Ishikawa (cell line): Measurements from ENCODE around the gene ATXN1.

Experiments
- CEBPB ChIP-seq: IDR thresholded peaks from 2 replicates; pipeline ENCODE4 v1.6.1; 2012
- CREB1 ChIP-seq: IDR thresholded peaks from 2 replicates; pipeline ENCODE4 v1.6.1; 2012; ENCODE audit warnings: low read depth
- EGR1 ChIP-seq: IDR thresholded peaks from 2 replicates; pipeline ENCODE4 v1.6.1; 2012
- EP300 ChIP-seq: IDR thresholded peaks from 2 replicates; pipeline ENCODE4 v1.6.1; 2012; ENCODE audit warnings: borderline replicate concordance
- FOXM1 ChIP-seq: IDR thresholded peaks from 2 replicates; pipeline ENCODE4 v1.6.1; 2012; ENCODE audit warnings: low read depth, borderline replicate concordance
- NFIC ChIP-seq: IDR thresholded peaks from 2 replicates; pipeline ENCODE4 v1.6.1; 2012
- RAD21 ChIP-seq: IDR thresholded peaks from 2 replicates; pipeline ENCODE4 v1.6.1; 2012; ENCODE audit warnings: low read depth
- TAF1 ChIP-seq: IDR thresholded peaks from 2 replicates; pipeline ENCODE4 v1.6.1; 2012; ENCODE audit warnings: low read depth, mild to moderate bottlenecking
- TCF12 ChIP-seq: IDR thresholded peaks from 2 replicates; pipeline ENCODE4 v1.6.1; 2012; ENCODE audit warnings: low read depth
- TEAD4 ChIP-seq: IDR thresholded peaks from 2 replicates; pipeline ENCODE4 v1.6.1; 2012
- YY1 ChIP-seq: IDR thresholded peaks from 2 replicates; pipeline ENCODE4 v1.6.1; 2012; ENCODE audit warnings: low read depth
- ZBTB7A ChIP-seq: IDR thresholded peaks from 2 replicates; pipeline ENCODE4 v1.6.1; 2012; ENCODE audit warnings: low read depth
- TF ChIP-seq, protein P1 (sequence below): IDR thresholded peaks from 2 replicates; pipeline ENCODE4 v1.6.1; 2012
- TF ChIP-seq, protein P2 (sequence below): IDR thresholded peaks from 2 replicates; pipeline ENCODE4 v1.6.1; 2012; ENCODE audit warnings: low read depth, mild to moderate bottlenecking
- TF ChIP-seq, protein P3 (sequence below): IDR thresholded peaks from 2 replicates; pipeline ENCODE4 v1.6.1; 2012

Gene ATXN1

DNA sequence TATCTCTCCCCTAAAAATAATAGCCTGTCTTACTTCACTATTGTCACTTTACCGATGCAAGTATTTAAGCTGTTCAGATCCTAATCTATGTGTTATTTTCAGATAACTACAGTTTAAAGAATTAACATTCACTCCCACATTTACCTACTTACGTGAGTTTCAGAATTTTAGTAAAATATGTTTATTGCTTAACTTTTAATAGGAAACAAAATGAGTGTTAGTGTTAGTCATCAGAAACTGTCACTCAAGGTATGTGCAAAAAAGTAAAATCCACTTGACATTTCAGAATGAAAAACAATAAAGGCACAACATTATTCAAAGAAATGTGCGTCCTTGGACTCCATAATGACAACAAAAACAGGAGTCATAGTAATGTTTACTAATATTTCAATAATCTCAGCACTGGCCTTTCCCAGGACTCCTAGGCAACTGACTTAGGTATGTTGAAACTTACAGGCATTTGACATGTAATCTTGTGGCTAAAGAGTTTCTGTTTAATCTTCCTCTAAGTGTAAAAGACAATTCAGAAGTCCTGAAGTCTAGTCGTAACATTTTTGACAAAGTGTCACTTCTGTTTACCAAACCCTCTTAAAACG is 4.5 kb downstream of the ATXN1 start:
- TF ChIP-seq TAF1 = no peak
- TF ChIP-seq YY1 = no peak
- TF ChIP-seq EGR1 = no peak
- no peak for TF ChIP-seq TCF12
- TF ChIP-seq, protein P1, sequence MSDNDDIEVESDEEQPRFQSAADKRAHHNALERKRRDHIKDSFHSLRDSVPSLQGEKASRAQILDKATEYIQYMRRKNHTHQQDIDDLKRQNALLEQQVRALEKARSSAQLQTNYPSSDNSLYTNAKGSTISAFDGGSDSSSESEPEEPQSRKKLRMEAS = no peak
- TF ChIP-seq ZBTB7A = no peak
- TF ChIP-seq CREB1 = no peak

DNA sequence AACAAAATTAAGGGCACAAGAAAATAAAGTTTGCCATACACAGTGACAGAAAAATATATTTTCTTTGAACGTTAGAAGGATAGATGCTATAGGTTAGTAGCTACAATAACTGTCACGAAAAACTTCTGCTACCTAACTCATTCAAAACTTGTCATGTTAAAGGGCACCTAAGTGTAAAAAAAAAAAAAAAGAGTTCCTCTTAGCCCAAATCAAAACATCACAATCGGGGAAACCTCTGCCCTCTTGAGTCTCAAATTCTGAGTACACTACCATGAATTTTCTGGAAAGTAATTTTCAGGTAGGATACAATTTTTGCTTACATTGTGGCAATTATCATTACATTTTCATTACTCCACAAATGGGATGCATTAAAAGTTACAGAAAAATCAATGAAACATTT is 5.7 kb downstream of the ATXN1 start:
- no peak for TF ChIP-seq TAF1

DNA sequence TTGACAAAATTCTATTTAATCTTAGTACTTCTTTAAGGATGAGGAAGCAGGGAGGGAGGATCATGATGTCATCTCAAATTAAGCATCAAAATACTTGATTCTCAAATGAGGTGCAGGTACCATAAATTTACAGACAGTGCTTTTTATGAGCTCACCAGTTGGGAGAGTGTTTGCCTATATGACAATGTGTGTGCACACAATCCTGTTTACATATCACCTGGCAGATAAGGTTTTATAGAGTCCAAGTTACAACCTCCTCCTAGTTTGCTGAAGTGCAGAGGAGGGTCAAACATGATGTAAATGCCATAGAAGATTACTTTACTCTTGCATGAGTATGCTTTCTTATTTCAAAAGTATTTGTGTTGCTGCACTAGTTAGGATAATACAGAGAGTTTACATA is 6.4 kb downstream of the ATXN1 start:
- no peak for TF ChIP-seq YY1
- TF ChIP-seq FOXM1 = no peak
- no peak for TF ChIP-seq CEBPB
- TF ChIP-seq, protein P2, sequence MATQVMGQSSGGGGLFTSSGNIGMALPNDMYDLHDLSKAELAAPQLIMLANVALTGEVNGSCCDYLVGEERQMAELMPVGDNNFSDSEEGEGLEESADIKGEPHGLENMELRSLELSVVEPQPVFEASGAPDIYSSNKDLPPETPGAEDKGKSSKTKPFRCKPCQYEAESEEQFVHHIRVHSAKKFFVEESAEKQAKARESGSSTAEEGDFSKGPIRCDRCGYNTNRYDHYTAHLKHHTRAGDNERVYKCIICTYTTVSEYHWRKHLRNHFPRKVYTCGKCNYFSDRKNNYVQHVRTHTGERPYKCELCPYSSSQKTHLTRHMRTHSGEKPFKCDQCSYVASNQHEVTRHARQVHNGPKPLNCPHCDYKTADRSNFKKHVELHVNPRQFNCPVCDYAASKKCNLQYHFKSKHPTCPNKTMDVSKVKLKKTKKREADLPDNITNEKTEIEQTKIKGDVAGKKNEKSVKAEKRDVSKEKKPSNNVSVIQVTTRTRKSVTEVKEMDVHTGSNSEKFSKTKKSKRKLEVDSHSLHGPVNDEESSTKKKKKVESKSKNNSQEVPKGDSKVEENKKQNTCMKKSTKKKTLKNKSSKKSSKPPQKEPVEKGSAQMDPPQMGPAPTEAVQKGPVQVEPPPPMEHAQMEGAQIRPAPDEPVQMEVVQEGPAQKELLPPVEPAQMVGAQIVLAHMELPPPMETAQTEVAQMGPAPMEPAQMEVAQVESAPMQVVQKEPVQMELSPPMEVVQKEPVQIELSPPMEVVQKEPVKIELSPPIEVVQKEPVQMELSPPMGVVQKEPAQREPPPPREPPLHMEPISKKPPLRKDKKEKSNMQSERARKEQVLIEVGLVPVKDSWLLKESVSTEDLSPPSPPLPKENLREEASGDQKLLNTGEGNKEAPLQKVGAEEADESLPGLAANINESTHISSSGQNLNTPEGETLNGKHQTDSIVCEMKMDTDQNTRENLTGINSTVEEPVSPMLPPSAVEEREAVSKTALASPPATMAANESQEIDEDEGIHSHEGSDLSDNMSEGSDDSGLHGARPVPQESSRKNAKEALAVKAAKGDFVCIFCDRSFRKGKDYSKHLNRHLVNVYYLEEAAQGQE = no peak
- no peak for TF ChIP-seq ZBTB7A

DNA sequence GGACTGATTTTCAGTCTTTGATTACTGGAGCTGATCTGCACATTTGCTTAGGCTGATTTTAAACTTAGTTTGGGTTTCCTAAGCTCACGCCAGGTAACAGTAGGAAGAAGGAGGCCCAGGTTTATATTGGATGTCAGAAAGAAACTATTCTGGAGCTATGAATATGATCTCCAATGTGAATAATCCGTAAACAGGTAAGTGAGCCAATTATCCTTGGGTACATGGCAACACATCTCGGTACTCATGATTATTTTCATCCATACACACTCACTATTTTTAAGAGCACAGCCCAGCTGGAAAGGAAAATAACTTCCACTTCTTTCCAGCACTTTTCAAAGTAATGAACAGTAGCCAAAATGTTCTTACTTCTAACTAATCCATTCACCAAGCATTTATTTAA is 7.0 kb downstream of the ATXN1 start:
- TF ChIP-seq, protein P3, sequence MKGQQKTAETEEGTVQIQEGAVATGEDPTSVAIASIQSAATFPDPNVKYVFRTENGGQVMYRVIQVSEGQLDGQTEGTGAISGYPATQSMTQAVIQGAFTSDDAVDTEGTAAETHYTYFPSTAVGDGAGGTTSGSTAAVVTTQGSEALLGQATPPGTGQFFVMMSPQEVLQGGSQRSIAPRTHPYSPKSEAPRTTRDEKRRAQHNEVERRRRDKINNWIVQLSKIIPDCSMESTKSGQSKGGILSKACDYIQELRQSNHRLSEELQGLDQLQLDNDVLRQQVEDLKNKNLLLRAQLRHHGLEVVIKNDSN = no peak
- TF ChIP-seq EGR1 (no peak), ZBTB7A (no peak), CREB1 (no peak), FOXM1 (no peak)

DNA sequence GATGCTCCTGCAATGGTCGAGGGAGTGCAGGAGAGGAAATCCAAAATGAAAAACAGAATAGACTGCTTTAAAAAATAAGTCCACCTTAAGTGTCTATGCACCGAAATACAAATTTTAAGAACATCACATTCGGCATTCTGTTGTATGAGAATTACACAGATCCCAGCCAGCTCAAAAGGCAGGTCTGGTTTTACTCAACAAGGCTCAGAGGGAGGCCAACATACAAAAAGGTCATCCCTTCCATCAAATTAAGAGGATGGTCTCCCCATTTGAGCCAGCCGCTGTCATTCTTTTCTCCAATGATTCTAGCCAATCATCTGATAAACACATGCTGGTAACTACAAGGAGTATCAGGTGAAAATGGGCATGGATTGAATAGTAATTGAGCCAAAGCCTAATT is 7.9 kb downstream of the ATXN1 start:
- no peak for TF ChIP-seq RAD21
- TF ChIP-seq TAF1 = no peak
- TF ChIP-seq EP300 = no peak
- no peak for TF ChIP-seq TCF12
- no peak for TF ChIP-seq EGR1
- no peak for TF ChIP-seq TEAD4
- TF ChIP-seq, protein P3 = no peak
- TF ChIP-seq, protein P1 = no peak

DNA sequence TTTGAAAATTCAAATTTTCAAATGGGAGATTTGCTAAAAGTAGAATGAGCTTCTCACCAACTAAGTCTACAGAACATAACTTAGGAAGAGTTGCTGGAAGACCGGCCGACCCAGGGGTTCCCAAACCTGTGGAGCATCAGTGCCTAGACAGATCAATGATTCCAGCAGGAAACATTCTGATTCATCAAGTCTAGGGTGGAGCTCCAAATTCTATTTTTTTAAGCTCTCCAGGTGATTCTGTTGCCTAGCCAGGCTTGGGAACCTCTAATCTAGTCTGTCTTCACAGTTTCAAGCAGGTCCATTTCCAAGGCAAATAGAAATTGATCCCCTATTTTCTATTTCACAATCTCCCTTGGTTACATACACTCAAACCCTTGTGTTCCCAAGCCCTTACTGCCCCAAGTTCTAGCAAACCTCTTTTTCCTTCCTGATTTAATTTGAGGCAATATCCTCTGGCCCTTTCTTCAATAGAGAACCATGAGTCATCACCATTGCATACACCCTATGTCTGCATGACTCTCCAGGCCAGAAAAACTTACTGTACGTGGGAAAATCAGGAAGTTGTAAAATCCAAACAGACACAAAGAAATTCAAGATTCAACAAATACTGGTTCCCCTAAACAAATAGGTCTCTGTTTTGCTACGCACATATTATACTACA is 8.9 kb downstream of the ATXN1 start:
- TF ChIP-seq, protein P3 = no peak
- no peak for TF ChIP-seq NFIC
- no peak for TF ChIP-seq TEAD4
- no peak for TF ChIP-seq TAF1
- no peak for TF ChIP-seq EP300

DNA sequence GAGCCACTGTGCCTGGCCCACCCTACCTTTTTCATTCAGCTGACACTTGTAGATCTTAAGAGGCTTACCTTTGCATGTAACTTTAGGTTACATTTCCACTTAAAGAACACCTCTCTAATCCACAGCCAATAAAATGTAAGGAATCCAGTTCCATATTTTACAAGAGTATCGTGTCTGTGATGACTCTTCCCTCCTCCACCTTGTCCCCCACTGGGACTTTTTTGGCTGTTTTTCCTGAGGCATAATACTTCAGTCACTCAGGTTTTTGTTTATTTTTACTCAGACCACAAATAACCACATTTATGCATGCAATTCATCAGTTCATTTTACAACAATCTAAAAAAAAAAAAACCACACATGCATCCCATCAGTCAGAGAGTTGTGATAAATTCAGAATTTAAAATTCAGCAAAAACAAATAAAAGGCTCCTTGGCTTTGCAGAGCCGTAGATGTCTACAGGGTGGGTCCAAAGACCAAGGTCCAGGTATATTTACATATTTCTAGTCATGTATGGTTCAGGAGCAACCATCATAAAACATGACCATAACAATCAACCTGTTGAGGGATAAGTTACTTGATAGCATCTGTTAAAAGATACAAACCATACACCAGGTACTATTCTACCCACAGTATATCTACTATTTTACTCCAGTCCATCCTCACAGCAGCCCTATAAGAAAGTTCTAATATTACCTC is 9.9 kb downstream of the ATXN1 start:
- TF ChIP-seq, protein P1 = no peak

DNA sequence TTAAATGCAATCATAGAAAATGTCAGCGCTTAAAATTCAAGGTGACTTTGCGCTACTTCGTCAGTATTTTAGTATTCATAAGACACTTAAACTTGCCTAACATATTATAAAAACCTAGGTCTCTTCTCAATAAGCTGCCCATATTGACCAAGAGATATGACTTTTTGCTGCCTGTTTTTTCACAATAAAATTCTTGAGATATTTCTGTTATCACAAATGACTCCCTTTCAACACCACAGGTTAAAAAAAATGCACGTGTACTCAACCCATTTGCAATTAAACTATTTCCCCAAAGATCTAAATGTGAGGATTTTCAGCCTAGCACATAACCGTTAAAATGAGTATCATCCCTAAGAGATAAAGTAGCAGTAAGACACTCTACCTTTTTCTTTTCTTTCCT is 10.7 kb downstream of the ATXN1 start:
- TF ChIP-seq CREB1 (no peak), TEAD4 (no peak), TCF12 (no peak), YY1 (no peak), CEBPB (no peak), FOXM1 (no peak), TAF1 (no peak)
- TF ChIP-seq, protein P2 = no peak
- TF ChIP-seq, protein P3 = no peak
